ENCODE measurements around the gene SPNS2. TPM values are rescaled to one million over a fixed set of nuclear protein-coding genes. Genes with fewer than 3 reads are reported as not detected.

SPNS2 gene
- total RNA-seq, 1 donor from 2014 or later = not detected

DNA sequence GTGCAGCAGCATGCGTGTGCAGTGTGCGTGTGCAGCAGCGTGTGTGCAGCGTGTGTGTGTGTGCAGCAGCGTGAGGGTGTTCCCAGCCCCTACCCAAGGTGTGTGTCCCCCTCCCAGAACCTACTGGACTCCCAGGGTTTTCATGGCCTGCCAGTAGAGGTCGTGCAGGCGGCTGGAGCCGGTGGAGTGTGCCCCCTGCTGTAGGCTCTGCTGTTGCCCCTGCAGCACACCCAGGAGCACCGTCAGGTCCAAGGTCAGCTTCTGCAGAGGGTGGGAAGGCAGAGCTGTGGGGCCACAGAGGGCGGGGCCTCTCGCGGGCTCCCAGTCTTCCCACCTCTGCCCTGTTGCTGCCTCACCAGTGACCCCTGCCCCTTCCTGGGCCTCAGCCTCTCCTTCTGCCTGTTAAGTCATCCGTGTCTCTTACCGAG lies 41.6 kb downstream of the SPNS2 start:
- H3K4me3 Mint-ChIP-seq (ENCODE audit: unreplicated experiment) = no peak overlapping the region
- no peaks in the 10 kb centered on the region for H3K4me1 Mint-ChIP-seq (ENCODE audit: unreplicated experiment)
- TF ChIP-seq, protein P1, sequence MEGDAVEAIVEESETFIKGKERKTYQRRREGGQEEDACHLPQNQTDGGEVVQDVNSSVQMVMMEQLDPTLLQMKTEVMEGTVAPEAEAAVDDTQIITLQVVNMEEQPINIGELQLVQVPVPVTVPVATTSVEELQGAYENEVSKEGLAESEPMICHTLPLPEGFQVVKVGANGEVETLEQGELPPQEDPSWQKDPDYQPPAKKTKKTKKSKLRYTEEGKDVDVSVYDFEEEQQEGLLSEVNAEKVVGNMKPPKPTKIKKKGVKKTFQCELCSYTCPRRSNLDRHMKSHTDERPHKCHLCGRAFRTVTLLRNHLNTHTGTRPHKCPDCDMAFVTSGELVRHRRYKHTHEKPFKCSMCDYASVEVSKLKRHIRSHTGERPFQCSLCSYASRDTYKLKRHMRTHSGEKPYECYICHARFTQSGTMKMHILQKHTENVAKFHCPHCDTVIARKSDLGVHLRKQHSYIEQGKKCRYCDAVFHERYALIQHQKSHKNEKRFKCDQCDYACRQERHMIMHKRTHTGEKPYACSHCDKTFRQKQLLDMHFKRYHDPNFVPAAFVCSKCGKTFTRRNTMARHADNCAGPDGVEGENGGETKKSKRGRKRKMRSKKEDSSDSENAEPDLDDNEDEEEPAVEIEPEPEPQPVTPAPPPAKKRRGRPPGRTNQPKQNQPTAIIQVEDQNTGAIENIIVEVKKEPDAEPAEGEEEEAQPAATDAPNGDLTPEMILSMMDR (IDR thresholded peaks at IDR 0.05) = no peak
- peaks cover 12% of the 10 kb centered on the region for H3K36me3 Mint-ChIP-seq (ENCODE audit: unreplicated experiment)
- no peak for DNase-seq (ENCODE audit: extremely low spot score, unreplicated experiment)
- no peaks in the 10 kb centered on the region for H3K9me3 Mint-ChIP-seq (ENCODE audit: unreplicated experiment)
- H3K27ac Mint-ChIP-seq (ENCODE audit: unreplicated experiment) = no peak overlapping the region
- H3K27me3 Mint-ChIP-seq (ENCODE audit: unreplicated experiment) = no peaks in the 10 kb centered on the region

- DNase-seq (ENCODE audit: extremely low spot score, unreplicated experiment) = no peak
- Mint-ChIP-seq H3K27me3 (ENCODE audit: unreplicated experiment) (no peaks in the 10 kb centered on the region), H3K4me3 (ENCODE audit: unreplicated experiment) (no peak overlapping the region), H3K36me3 (ENCODE audit: unreplicated experiment) (peaks cover 12% of the 10 kb centered on the region), H3K27ac (ENCODE audit: unreplicated experiment) (no peak overlapping the region), H3K9me3 (ENCODE audit: unreplicated experiment) (no peaks in the 10 kb centered on the region), H3K4me1 (ENCODE audit: unreplicated experiment) (no peaks in the 10 kb centered on the region)
- TF ChIP-seq, protein P1 (IDR thresholded peaks at IDR 0.05) = no peak
These were observed 42.1 kb downstream of the SPNS2 start for GRCh38 chr17:4540687-4541327.

GRCh38 chr17:4541328-4542002 lies 42.8 kb downstream of the SPNS2 start:
- no peak overlapping the region for H3K27ac Mint-ChIP-seq (ENCODE audit: unreplicated experiment)
- no peak overlapping the region for H3K4me3 Mint-ChIP-seq (ENCODE audit: unreplicated experiment)
- H3K36me3 Mint-ChIP-seq (ENCODE audit: unreplicated experiment) = peaks cover 12% of the 10 kb centered on the region
- no peaks in the 10 kb centered on the region for H3K9me3 Mint-ChIP-seq (ENCODE audit: unreplicated experiment)
- TF ChIP-seq, protein P1 (IDR thresholded peaks at IDR 0.05) = no peak
- H3K27me3 Mint-ChIP-seq (ENCODE audit: unreplicated experiment) = no peaks in the 10 kb centered on the region
- H3K4me1 Mint-ChIP-seq (ENCODE audit: unreplicated experiment) = no peaks in the 10 kb centered on the region
- DNase-seq (ENCODE audit: extremely low spot score, unreplicated experiment) = no peak

- H3K4me3 Mint-ChIP-seq (ENCODE audit: unreplicated experiment) = no peak overlapping the region
- no peak for DNase-seq (ENCODE audit: extremely low spot score, unreplicated experiment)
- H3K27ac Mint-ChIP-seq (ENCODE audit: unreplicated experiment) = no peak overlapping the region
- H3K4me1 Mint-ChIP-seq (ENCODE audit: unreplicated experiment) = no peaks in the 10 kb centered on the region
- peaks cover 16% of the 10 kb centered on the region for H3K36me3 Mint-ChIP-seq (ENCODE audit: unreplicated experiment)
- no peaks in the 10 kb centered on the region for H3K27me3 Mint-ChIP-seq (ENCODE audit: unreplicated experiment)
- TF ChIP-seq, protein P1 (IDR thresholded peaks at IDR 0.05) = no peak
- no peaks in the 10 kb centered on the region for H3K9me3 Mint-ChIP-seq (ENCODE audit: unreplicated experiment)
These were observed 43.5 kb downstream of the SPNS2 start for GRCh38 chr17:4542003-4542725.

GRCh38 chr17:4542726-4543191 lies 44.1 kb downstream of the SPNS2 start:
- Mint-ChIP-seq H3K27ac (ENCODE audit: unreplicated experiment) (no peak overlapping the region), H3K36me3 (ENCODE audit: unreplicated experiment) (peaks cover 18% of the 10 kb centered on the region), H3K4me1 (ENCODE audit: unreplicated experiment) (no peaks in the 10 kb centered on the region), H3K4me3 (ENCODE audit: unreplicated experiment) (no peak overlapping the region), H3K9me3 (ENCODE audit: unreplicated experiment) (no peaks in the 10 kb centered on the region), H3K27me3 (ENCODE audit: unreplicated experiment) (no peaks in the 10 kb centered on the region)
- no peak for DNase-seq (ENCODE audit: extremely low spot score, unreplicated experiment)
- TF ChIP-seq, protein P1 (IDR thresholded peaks at IDR 0.05) = no peak

Data from osteocyte (in vitro differentiated cells).